HT-29 (cell line): Measurements from ENCODE around the gene DAB1. TPM values are rescaled to one million over a fixed set of nuclear protein-coding genes. Genes with fewer than 3 reads are reported as not detected.
"Not testable (repeated sequence)": the region's sequence is repeated elsewhere in the genome, so short reads cannot be mapped to it uniquely, and the experiment has no call there.

ENCODE experiments used
- DNase-seq: peaks from one replicate; pipeline ENCODE4 v3.0.0-alpha.2; 2015; ENCODE audit warnings: low spot score
- total RNA-seq: library from RNA; depleted of rRNA; stranded (reverse); fragments of >200 nt; shearing (Covaris generic); gene quantifications from 2 replicates; pipeline ENCODE4 v1.2.3, GENCODE V29; 2014

Gene DAB1
- total RNA-seq, 1 experiment from 2014 or later, result not detected

- no peak for DNase-seq
Observed at GRCh38 chr1:57124768-57125446, 299.0 kb downstream of the DAB1 start.

- DNase-seq, result no peak
Observed at GRCh38 chr1:57124170-57124569, 299.7 kb downstream of the DAB1 start.

- no peak for DNase-seq
Observed at GRCh38 chr1:57122031-57122430, 301.8 kb downstream of the DAB1 start.

- DNase-seq, result no peak
Observed at GRCh38 chr1:57118948-57119603, 304.8 kb downstream of the DAB1 start.

GRCh38 chr1:57117753-57118152 is 306.1 kb downstream of the DAB1 start:
- no peak for DNase-seq

- no peak for DNase-seq
Observed at GRCh38 chr1:57116871-57117270, 307.0 kb downstream of the DAB1 start.

GRCh38 chr1:57115030-57115614 is 308.7 kb downstream of the DAB1 start:
- no peak for DNase-seq

- DNase-seq, result no peak
Observed at GRCh38 chr1:57112148-57112547, 311.7 kb downstream of the DAB1 start.

- DNase-seq, result no peak
Observed at GRCh38 chr1:57111175-57111574, 312.7 kb downstream of the DAB1 start.

GRCh38 chr1:57109883-57110282 is 314.0 kb downstream of the DAB1 start:
- no peak for DNase-seq

GRCh38 chr1:57109247-57109646 is 314.6 kb downstream of the DAB1 start:
- DNase-seq, result no peak

GRCh38 chr1:57106296-57106695 is 317.6 kb downstream of the DAB1 start:
- no peak for DNase-seq

- no peak for DNase-seq
Observed at GRCh38 chr1:57102561-57103326, 321.1 kb downstream of the DAB1 start.

- DNase-seq, result no peak
Observed at GRCh38 chr1:57101209-57101608, 322.7 kb downstream of the DAB1 start.

- no peak for DNase-seq
Observed at GRCh38 chr1:57094749-57095148, 329.1 kb downstream of the DAB1 start.

- no peak for DNase-seq
Observed at GRCh38 chr1:57093122-57093521, 330.7 kb downstream of the DAB1 start.

- no peak for DNase-seq
Observed at GRCh38 chr1:57091642-57092041, 332.2 kb downstream of the DAB1 start.

GRCh38 chr1:57089855-57090254 is 334.0 kb downstream of the DAB1 start:
- DNase-seq, result no peak

GRCh38 chr1:57089221-57089620 is 334.6 kb downstream of the DAB1 start:
- DNase-seq, result no peak

- DNase-seq, result no peak
Observed at GRCh38 chr1:57088653-57089052, 335.2 kb downstream of the DAB1 start.

GRCh38 chr1:57087660-57088059 is 336.2 kb downstream of the DAB1 start:
- not testable (repeated sequence) for DNase-seq

- no peak for DNase-seq
Observed at GRCh38 chr1:57086154-57086553, 337.7 kb downstream of the DAB1 start.
